Transverse colon (tissue), 4 donors: ENCODE data around the gene PLCL1. TPM values are rescaled to one million over a fixed set of nuclear protein-coding genes. Genes with fewer than 3 reads are reported as not detected.

ENCODE experiments used
- DNase-seq: peaks from one replicate; pipeline ENCODE4 v3.0.0-alpha.2; 2019
- H3K27ac ChIP-seq, 4 donors: fragments of 200-600 bp; sonication (generic); 2 replicates each; pipeline ENCODE4 v1.5.1; 2016 to 2018; ENCODE audit warnings: inconsistent platforms in 4 of 4
- H3K27me3 ChIP-seq: fragments of 200-600 bp; sonication (generic); 2 replicates; pipeline ENCODE4 v1.5.1; 2017; ENCODE audit warnings: inconsistent platforms
- H3K36me3 ChIP-seq, 4 donors: fragments of 200-600 bp; sonication (generic); 2 replicates each; pipeline ENCODE4 v1.5.1; 2017 to 2019; ENCODE audit warnings: inconsistent platforms in 4 of 4
- H3K4me1 ChIP-seq, 4 donors: fragments of 200-600 bp; sonication (generic); 2 replicates each; pipeline ENCODE4 v1.5.1; 2017 to 2020; ENCODE audit warnings: inconsistent platforms in 4 of 4
- H3K4me3 ChIP-seq, 4 donors: fragments of 200-600 bp; sonication (generic); 1 replicate in 1 of 4; 2 replicates in 3 of 4; pipeline versions ENCODE4 v1.5.1 to v1.6.1; 2017 to 2019; ENCODE audit warnings: inconsistent platforms in 4 of 4
- H3K9me3 ChIP-seq, 2 donors: fragments of 200-600 bp; sonication (generic); 2 replicates each; pipeline ENCODE4 v1.5.1; 2017 to 2019; ENCODE audit warnings: inconsistent platforms in 2 of 2
- EP300 ChIP-seq: sonication (generic); formaldehyde crosslinking; IDR thresholded peaks from one replicate; pipeline ENCODE4 v1.6.1; 2017; ENCODE audit warnings: antibody characterized with exemption, low read depth
- POLR2A ChIP-seq: fragments of 450-650 bp; IDR thresholded peaks from one replicate; pipeline ENCODE4 v1.6.1; 2016; ENCODE audit warnings: antibody characterized with exemption, mild to moderate bottlenecking, moderate library complexity
- POLR2AphosphoS5 ChIP-seq, 3 donors: sonication (generic); formaldehyde crosslinking; IDR thresholded peaks; one replicate each; pipeline ENCODE4 v1.6.1; 2016; ENCODE audit warnings: antibody characterized with exemption in 3 of 3
- WGBS, 2 donors: methylation state at CpG; one replicate each; pipeline ENCODE4 v1.1.5; 2018; ENCODE audit warnings: low coverage in 1 of 2; 5-methylcytosine and 5-hydroxymethylcytosine counted together
- in situ Hi-C, 4 donors: fragments of 200-750 bp; cut with MboI; loops; one replicate each; pipeline versions ENCODE4 v1.15.0 to v1.15.1; 2017; ENCODE audit warnings: low sequenced_read_pairs in 3 of 4, low pct_ligation_motif_present in 1 of 4, low pct_unique_long_range_greater_than_20kb in 1 of 4
- intact Hi-C: fragments of 100-400 bp; cut with DNase I; formaldehyde crosslinking; loops from one replicate; pipeline ENCODE4 v1.15.1; 2023; ENCODE audit warnings: low total_unique reads
- total RNA-seq, 4 donors: library from RNA; depleted of rRNA; stranded (reverse); fragments of >200 nt; gene quantifications; one replicate each; pipeline ENCODE4 v1.1.0, GENCODE V29; 2016
- TF ChIP-seq, protein P1 (sequence below), 5 experiments: fragments of 200-600 bp in 3 of 5; fragments of 450-650 bp in 2 of 5; sonication (generic) in 3 of 5; IDR thresholded peaks; 1 replicate in 2 of 5; 2 replicates in 3 of 5; pipeline ENCODE4 v1.5.1; 2016 to 2017; ENCODE audit warnings: antibody characterized with exemption in 5 of 5, inconsistent platforms in 3 of 5, mild to moderate bottlenecking in 2 of 5, moderate library complexity in 1 of 5

The PLCL1 gene
- total RNA-seq, 4 donors from 2014 or later: 0.20 to 7.1 (median 5.3) TPM

DNA sequence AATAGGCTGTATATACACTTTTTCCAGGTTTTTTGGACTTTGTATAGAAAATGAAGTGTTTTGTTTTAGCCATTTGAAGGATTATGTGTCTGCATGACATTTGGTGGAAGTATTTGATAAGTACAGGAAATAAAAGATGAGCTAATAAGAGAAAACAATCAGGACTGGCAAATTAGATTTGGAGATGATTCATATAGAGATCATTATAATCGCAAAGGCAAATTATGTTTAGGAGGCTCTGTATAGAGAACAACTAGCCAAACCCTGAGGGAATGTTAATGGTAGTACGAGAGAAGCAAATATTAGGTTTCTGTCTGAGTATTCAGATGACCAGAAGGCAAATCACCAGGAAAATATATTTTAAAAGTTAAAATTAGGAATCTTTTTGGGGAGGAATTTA is 41.7 kb downstream of the PLCL1 start:
- no peaks in the 10 kb centered on the region for H3K27me3 ChIP-seq
- in situ Hi-C loops (no loop called here), intact Hi-C loops (no loop called here)
- TF ChIP-seq EP300: no peak
- no peaks in the 10 kb centered on the region for H3K36me3 ChIP-seq
- no peaks in the 10 kb centered on the region for H3K9me3 ChIP-seq
- no peak overlapping the region for H3K4me3 ChIP-seq
- peaks cover 0 to under 1% (median 0%) of the 10 kb centered on the region in 4 donors for H3K4me1 ChIP-seq
- no peak for DNase-seq
- no peak overlapping the region for H3K27ac ChIP-seq
- 86 to 92% methylated on average over 2 of the region's 2 CpGs for WGBS, 2 donors

DNA sequence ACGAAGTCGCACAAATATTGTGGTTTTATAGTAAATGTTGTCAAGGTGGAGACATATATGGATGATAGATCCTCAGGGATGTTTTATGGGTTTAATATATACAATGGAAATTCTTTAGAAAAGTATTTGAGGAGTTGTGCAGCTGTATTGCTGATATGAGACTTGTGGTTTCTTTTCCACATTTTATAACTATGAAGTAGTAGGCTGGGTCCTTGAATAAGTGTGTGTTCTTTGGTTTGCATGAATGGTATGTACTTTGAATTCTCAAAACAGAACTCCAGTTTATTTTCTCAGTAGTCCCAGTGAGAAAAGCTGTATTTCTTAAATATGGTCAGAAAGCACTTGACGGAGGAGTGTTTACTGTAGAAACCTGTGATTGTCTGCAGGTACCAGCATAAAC is 42.4 kb downstream of the PLCL1 start:
- peaks cover 0 to 4% (median 0%) of the 10 kb centered on the region in 4 donors for H3K4me1 ChIP-seq

DNA sequence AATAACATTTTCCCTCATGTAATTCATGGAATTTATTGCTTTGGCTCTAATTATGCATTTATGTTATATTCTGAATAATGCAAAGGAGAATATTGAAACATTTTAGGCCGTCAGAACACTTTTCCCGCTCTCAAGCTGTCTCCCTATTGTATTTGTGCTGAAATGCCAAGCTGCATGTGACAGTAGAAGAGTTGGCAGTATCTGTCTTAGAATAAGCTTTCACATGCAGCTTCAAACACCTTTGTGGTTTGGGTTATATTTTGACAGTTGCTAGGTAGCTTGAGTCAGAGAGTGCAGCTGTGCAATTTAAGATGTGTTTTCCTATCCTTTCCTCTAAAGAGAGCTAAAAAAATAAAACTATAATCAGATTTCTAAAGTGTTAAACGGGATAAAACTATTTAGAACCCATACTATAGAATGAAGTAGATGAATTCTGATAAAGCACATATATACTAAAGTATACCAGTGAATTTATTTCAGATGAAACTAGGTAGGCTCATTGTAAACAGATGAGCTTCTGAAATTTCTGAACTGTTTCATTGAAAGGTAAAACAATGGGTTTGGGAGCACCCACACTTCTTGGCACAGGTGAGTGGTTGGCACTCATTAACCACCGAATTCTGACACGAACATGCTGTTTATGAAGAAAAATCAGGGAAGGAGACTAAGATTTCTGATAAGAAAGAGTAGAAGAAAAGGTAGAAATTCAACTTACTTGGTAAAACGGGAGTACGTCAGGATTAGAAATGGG is 43.4 kb downstream of the PLCL1 start:
- in situ Hi-C loops (no loop called here), intact Hi-C loops (no loop called here)
- Histone ChIP-seq H3K36me3 (no peaks in the 10 kb centered on the region), H3K9me3 (no peaks in the 10 kb centered on the region), H3K27me3 (no peaks in the 10 kb centered on the region), H3K4me3 (no peak overlapping the region), H3K4me1 (peaks cover 0 to 4% (median 0%) of the 10 kb centered on the region in 4 donors), H3K27ac (no peak overlapping the region)
- no peak for DNase-seq
- TF ChIP-seq EP300: no peak
- TF ChIP-seq, protein P1, sequence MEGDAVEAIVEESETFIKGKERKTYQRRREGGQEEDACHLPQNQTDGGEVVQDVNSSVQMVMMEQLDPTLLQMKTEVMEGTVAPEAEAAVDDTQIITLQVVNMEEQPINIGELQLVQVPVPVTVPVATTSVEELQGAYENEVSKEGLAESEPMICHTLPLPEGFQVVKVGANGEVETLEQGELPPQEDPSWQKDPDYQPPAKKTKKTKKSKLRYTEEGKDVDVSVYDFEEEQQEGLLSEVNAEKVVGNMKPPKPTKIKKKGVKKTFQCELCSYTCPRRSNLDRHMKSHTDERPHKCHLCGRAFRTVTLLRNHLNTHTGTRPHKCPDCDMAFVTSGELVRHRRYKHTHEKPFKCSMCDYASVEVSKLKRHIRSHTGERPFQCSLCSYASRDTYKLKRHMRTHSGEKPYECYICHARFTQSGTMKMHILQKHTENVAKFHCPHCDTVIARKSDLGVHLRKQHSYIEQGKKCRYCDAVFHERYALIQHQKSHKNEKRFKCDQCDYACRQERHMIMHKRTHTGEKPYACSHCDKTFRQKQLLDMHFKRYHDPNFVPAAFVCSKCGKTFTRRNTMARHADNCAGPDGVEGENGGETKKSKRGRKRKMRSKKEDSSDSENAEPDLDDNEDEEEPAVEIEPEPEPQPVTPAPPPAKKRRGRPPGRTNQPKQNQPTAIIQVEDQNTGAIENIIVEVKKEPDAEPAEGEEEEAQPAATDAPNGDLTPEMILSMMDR (IDR thresholded peaks at IDR 0.05): no peak
- TF ChIP-seq POLR2A: no peak
- no peak for TF ChIP-seq POLR2AphosphoS5 (IDR thresholded peaks at IDR 0.05)
- 69 to 70% methylated on average over 7 of the region's 7 CpGs for WGBS, 2 donors

More for the DNA sequence above, 42.4 kb downstream of the PLCL1 start:
- TF ChIP-seq, protein P1 (IDR thresholded peaks at IDR 0.05): no peak
- TF ChIP-seq POLR2AphosphoS5 (IDR thresholded peaks at IDR 0.05) (no peak), EP300 (no peak), POLR2A (no peak)
- no peak overlapping the region for H3K4me3 ChIP-seq
- no peaks in the 10 kb centered on the region for H3K36me3 ChIP-seq
- in situ Hi-C loops: no loop called here
- 74 to 81% methylated on average over 2 to 3 of the region's 3 CpGs for WGBS, 2 donors
- intact Hi-C loops: no loop called here
- no peaks in the 10 kb centered on the region for H3K27me3 ChIP-seq
- no peak for DNase-seq
- H3K27ac ChIP-seq: no peak overlapping the region
- H3K9me3 ChIP-seq: no peaks in the 10 kb centered on the region

DNA sequence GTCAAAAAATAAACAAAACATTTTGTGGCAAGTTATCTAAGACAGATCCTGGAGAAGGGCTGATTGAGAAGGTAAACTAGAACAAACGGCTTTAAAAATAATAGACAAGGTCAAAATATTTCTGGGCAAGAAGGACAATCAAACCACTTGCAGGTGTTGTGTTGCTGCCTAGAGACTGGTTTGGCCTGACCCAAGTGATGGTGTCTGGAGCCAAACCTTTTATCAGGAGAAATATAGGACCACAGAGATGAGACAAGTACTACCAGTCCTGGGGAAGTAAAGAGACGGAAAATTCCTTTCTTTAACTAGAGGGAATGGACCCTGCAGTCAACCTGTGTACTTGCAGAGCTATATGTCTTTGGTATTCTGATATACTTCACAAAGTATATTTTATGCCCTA is 44.2 kb downstream of the PLCL1 start:
- TF ChIP-seq POLR2A: no peak
- TF ChIP-seq POLR2AphosphoS5 (IDR thresholded peaks at IDR 0.05): no peak
- TF ChIP-seq EP300: no peak
- TF ChIP-seq, protein P1 (IDR thresholded peaks at IDR 0.05): no peak
- no peak overlapping the region for H3K27ac ChIP-seq
- H3K4me3 ChIP-seq: no peak overlapping the region
- intact Hi-C loops (no loop called here), in situ Hi-C loops (no loop called here)
- WGBS, 2 donors: 90% methylated on average over 2 of the region's 2 CpGs
- H3K4me1 ChIP-seq: peaks cover 0 to 9% (median 0%) of the 10 kb centered on the region in 4 donors
- no peaks in the 10 kb centered on the region for H3K9me3 ChIP-seq
- H3K36me3 ChIP-seq: no peaks in the 10 kb centered on the region
- no peak for DNase-seq
- no peaks in the 10 kb centered on the region for H3K27me3 ChIP-seq
